Neuron (in vitro differentiated cells): Measurements from ENCODE around the gene PDE4D.
"Not testable (repeated sequence)": the region's sequence is repeated elsewhere in the genome, so short reads cannot be mapped to it uniquely, and the experiment has no call there.

Experiments
- H2AFZ ChIP-seq: one replicate; pipeline ENCODE4 v1.6.1; 2013; ENCODE audit warnings: low read depth, mild to moderate bottlenecking, inconsistent platforms, low read length, moderate library complexity
- H3K27me3 ChIP-seq: one replicate; pipeline ENCODE4 v1.6.1; 2013; ENCODE audit warnings: low read length; ENCODE audit not compliant: insufficient read depth
- H3K36me3 ChIP-seq: one replicate; pipeline ENCODE4 v1.6.1; 2013; ENCODE audit warnings: low read length; ENCODE audit not compliant: insufficient read depth
- H3K4me1 ChIP-seq: one replicate; pipeline ENCODE4 v1.6.1; 2013; ENCODE audit warnings: low read length; ENCODE audit not compliant: insufficient read depth
- H3K4me3 ChIP-seq: 2 replicates; pipeline ENCODE4 v1.5.1; 2013; ENCODE audit warnings: mild to moderate bottlenecking, low read length, moderate library complexity
- H3K9me3 ChIP-seq: one replicate; pipeline ENCODE4 v1.6.1; 2013; ENCODE audit warnings: low read length

PDE4D gene

DNA sequence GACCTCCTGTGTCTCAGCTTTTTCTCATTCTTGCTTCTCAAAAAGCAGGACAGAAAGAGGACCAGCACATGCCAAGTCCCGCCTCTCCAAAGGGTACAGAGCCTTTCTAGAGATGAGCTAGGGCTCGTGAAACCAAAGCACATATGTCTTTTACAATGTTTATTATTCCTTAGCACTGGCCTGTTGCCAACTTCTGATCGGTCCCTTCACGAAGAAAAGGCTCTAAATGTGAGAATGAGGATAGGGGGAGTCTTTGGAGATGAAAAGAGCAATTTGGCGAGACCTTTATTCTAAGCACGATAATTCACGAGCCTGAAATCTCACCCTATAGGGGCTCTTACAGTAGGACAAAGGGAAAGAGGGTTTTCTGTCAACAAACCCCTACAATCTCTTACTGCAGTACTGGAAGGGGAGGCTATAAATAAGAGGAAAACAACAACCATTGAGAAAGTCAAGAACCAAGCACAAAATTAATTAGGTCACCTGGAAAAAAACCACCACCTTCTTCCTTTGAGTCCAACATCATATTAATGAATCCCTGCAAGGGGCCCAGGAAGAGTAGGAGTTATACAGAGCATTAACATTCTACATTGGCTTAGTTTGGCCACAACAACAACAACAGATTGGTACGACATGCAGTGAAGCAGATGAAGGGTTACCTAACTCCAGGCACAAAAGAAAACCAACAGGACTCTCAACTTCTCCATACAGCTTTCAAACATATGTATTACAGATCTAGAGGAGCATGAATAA lies 309.5 kb downstream of the PDE4D start:
- peak overlapping the region; percentile 95 for H3K4me3 ChIP-seq
- peaks cover 70% of the 10 kb centered on the region for H3K4me1 ChIP-seq
- H3K9me3 ChIP-seq: no peaks in the 10 kb centered on the region

DNA sequence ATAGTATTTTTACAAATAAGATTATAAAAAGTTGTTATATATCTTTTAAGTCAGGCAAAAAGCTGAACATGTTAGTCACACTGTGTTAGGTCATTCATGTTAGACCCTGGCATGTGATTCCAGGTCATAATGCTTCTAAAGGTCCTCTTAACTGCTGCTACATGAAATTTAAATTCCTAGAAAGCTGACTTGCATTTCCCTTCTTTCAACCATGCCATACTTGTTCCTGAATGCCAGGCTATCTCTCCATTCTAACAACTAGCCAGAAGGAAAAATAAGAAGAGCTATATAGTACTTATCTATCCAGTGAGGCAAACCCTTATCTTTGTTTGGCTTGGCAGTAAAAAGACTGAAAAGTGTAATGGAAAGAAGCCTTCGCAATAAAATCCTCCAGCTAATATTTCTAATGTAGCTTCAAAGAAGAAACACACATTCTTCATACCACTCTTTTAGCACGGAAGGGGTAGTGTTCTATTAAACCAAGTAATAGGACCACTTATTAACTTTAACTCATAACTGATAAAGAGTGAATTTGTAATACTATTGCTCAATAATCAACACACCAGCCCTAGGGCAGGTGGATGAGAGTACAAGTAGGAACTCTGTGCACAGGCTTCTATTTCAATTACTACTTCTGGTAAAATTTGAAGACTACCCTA lies 310.2 kb downstream of the PDE4D start:
- Histone ChIP-seq H3K9me3 (no peaks in the 10 kb centered on the region), H3K4me1 (peaks cover 71% of the 10 kb centered on the region), H3K36me3 (no peaks in the 10 kb centered on the region), H2AFZ (no peak overlapping the region), H3K27me3 (no peaks in the 10 kb centered on the region), H3K4me3 (peak overlapping the region; percentile 95)

More for the DNA sequence above, 309.5 kb downstream of the PDE4D start:
- Histone ChIP-seq H3K36me3 (no peaks in the 10 kb centered on the region), H3K27me3 (no peaks in the 10 kb centered on the region), H2AFZ (no peak overlapping the region)

DNA sequence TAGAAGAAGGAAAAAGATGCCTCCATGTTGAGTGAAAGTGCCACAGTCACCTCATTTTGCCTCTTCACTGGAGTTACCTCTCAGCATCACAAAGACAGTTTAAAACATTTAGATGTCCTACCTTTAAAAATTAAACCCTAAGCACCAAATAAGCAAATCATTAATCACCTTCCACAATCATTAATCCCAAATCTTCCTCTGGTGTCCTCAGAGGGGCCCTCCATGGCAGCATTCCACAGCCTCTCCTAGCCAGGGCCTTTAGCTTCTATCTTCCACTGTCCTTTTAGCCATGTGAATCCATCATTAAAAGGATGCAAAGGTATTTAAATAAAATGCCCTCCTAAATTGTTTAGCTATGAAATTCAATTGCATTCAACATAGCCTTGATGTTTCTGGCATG lies 310.8 kb downstream of the PDE4D start:
- no peak overlapping the region for H2AFZ ChIP-seq
- H3K4me1 ChIP-seq: peaks cover 71% of the 10 kb centered on the region
- no peaks in the 10 kb centered on the region for H3K36me3 ChIP-seq
- no peak overlapping the region for H3K4me3 ChIP-seq
- H3K9me3 ChIP-seq: no peaks in the 10 kb centered on the region
- no peaks in the 10 kb centered on the region for H3K27me3 ChIP-seq

DNA sequence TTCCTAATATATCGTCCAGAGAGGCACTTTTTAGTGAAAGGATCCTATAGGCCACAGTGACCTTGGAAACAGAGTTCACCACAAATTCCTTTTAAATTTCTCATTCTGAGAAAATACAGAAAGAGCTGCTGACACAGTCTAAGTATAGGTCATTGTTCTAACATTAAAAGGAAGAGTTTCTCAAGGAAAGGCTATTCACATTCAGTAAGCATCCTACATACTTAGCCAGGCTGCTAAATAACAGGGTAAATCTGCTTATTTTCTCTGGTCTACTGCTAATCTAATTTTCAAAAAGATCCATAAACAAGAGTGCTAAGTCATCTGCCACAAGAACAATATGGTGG lies 313.7 kb downstream of the PDE4D start:
- Histone ChIP-seq H3K27me3 (no peaks in the 10 kb centered on the region), H3K4me3 (no peak overlapping the region), H3K4me1 (peaks cover 70% of the 10 kb centered on the region), H3K36me3 (no peaks in the 10 kb centered on the region), H3K9me3 (no peaks in the 10 kb centered on the region), H2AFZ (no peak overlapping the region)

DNA sequence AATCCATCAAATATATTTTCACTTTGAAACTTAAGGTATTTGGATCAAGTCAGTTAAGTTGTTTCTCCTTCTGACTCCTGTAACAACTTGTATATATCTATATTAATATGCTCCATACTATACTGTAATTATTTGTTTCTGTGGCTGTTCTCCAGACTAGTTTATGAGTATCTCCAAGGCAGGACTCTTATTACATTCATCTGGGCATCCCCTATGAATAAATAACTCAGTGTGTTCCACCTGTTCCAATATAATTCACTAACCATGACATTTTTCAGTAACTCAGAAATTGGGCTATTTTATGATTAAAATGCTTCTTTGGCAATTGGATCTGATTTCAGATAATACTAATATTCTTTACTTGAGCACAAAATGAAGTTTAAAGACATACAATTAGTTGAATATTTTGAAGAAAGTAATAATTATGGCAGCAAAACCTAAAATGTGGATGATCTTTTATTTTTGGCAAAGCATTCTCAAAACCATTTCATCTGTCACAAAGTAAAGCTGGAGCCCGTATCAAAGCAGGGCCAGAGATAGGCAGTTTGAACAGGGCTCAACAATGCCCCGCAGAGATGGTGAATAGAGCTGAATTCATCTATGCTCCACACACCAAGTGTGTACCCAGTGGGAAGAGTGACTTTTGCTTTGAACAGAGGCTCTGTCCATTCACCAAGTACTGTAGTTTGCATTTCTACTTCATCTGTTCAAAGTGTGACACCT lies 314.3 kb downstream of the PDE4D start:
- no peak overlapping the region for H3K4me3 ChIP-seq

DNA sequence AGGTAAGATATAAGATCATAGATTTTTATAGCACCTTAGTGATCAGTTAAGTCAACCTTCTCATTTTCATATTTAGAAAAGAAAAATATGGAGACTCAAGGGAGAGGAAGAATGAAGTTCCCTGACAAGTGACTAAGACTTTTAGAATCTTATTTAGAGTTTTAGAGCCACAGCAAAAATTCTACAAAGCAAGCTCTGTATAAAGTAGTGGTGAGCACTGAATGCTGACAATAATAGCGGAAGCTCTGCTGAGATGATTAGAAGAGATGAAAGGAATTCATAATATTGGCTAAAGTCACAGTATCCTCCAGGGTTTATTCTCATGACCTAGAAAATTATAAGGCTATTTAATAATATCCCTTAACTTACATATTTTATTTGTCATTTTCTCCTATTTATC lies 316.0 kb downstream of the PDE4D start:
- H3K27me3 ChIP-seq: no peaks in the 10 kb centered on the region
- H2AFZ ChIP-seq: no peak overlapping the region
- no peaks in the 10 kb centered on the region for H3K9me3 ChIP-seq
- peaks cover 51% of the 10 kb centered on the region for H3K4me1 ChIP-seq
- H3K36me3 ChIP-seq: no peaks in the 10 kb centered on the region
- no peak overlapping the region for H3K4me3 ChIP-seq

More for the DNA sequence above, 314.3 kb downstream of the PDE4D start:
- H3K9me3 ChIP-seq: no peaks in the 10 kb centered on the region
- H2AFZ ChIP-seq: no peak overlapping the region
- H3K4me1 ChIP-seq: peaks cover 68% of the 10 kb centered on the region
- H3K36me3 ChIP-seq: no peaks in the 10 kb centered on the region
- no peaks in the 10 kb centered on the region for H3K27me3 ChIP-seq

DNA sequence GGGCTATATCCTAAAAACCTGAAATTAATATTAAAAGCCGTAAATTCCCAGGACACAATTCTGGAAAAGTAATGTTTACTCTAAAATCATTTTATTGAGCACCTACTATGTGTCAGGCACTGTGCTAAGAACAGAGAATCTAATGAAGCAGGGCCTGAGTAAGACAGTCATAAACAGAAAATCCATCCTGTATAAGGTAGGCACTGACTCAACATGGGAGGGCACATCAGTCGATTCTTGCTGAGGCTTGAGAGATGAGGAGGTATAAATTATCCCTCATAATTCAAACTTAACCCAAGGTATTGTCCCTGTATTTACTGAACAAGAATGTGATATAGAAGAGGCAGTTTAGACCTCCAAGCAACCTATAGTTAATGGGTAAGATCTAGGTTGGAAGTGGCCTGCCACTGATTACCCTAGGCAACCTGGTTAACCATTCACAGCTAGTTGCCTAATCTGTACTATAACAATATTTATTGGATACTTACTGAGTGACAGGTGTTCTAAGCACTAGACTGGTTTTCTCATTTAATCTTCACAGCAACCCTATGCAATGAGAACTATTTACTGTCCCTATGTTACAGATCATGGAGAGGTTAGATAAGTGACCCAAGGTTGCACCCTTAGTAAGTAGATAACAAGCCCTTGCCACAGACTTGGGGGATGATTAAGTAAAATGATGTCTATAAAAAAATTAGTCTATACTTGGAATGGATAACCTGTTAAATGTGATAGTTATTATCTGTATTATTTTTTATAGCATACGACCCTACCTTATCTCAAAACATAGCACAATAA lies 317.7 kb downstream of the PDE4D start:
- Histone ChIP-seq H3K27me3 (no peaks in the 10 kb centered on the region), H3K9me3 (no peaks in the 10 kb centered on the region), H2AFZ (no peak overlapping the region), H3K4me1 (peaks cover 43% of the 10 kb centered on the region), H3K36me3 (no peaks in the 10 kb centered on the region), H3K4me3 (no peak overlapping the region)

DNA sequence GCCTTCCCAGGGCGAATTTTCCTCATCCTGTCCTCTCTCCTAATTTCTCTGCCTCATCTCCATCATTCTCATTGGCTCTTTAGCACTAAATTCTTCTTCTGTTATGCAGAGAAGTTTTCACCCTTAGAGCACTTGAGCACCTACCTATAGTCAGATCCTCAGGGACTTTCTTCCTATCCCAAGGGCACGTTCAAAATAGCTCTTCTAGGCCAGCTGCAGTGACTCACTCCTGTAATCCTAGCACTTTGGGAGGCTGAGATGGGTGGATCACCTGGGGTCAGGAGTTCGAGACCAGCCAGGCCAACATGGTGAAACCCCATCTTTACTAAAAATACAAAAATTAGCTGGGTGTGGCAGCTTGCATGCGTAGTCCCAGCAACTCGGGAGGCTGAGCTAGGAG lies 320.0 kb downstream of the PDE4D start:
- not testable (repeated sequence) for H3K27me3 ChIP-seq, H3K9me3 ChIP-seq, H2AFZ ChIP-seq, H3K4me3 ChIP-seq, H3K36me3 ChIP-seq
- H3K4me1 ChIP-seq: peaks cover 40% of the 10 kb centered on the region

DNA sequence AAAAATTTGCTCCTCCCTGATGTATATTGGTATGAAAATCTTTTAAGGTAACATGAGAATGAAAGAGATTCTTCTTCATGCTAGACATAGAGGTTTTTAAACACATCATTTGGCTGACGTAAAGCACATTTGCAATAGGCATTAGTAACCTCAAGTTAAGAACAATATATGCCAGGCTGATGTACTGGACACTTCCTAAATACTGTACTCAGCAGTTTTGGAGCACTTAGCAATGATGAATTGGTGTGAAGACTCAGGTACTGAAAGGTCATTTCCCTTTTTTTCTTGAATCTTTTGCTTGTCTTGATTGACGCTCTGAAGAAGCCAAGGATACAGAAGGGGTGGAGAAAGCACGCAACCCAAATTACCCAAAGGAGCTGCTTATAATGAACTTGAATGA lies 322.5 kb downstream of the PDE4D start:
- no peak overlapping the region for H2AFZ ChIP-seq
- no peaks in the 10 kb centered on the region for H3K36me3 ChIP-seq
- H3K4me3 ChIP-seq: no peak overlapping the region
- peaks cover 22% of the 10 kb centered on the region for H3K4me1 ChIP-seq
- no peaks in the 10 kb centered on the region for H3K27me3 ChIP-seq
- H3K9me3 ChIP-seq: peaks cover 3% of the 10 kb centered on the region

DNA sequence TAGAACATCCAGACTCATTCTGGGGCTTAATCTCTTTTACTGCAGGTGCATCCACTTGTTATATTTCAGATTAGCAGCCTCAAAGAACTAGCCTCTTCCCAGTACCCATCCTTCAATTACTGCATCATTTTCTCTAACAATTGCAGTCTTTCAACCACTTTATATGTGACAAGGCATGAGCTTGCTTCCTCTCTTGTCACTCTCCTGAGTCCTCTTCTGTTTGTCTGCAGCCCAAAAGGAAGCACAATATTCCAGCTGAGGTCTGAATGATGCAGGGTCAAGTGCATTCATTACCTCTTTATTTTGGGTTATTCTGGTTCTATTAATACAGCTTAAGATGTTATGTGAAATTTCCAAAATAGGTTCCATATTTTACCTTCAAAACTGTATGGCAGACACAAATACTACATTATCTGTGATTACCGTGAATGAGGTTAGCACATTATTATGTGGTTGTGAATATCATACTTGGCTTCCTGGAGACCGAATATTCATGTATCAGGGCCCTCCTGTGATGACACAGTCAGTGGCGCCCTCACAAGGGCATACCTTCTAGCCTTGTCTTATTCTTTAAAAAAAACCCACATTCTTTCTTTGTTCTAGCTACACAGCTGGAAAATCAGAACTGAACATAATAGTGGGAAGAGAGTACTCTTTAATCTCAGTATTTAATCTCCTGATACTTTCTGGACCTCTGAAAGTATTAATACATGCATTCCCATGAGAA lies 323.8 kb downstream of the PDE4D start:
- Histone ChIP-seq H3K36me3 (no peaks in the 10 kb centered on the region), H3K27me3 (no peaks in the 10 kb centered on the region), H3K4me1 (peaks cover 22% of the 10 kb centered on the region), H2AFZ (no peak overlapping the region), H3K4me3 (no peak overlapping the region), H3K9me3 (peaks cover 3% of the 10 kb centered on the region)

DNA sequence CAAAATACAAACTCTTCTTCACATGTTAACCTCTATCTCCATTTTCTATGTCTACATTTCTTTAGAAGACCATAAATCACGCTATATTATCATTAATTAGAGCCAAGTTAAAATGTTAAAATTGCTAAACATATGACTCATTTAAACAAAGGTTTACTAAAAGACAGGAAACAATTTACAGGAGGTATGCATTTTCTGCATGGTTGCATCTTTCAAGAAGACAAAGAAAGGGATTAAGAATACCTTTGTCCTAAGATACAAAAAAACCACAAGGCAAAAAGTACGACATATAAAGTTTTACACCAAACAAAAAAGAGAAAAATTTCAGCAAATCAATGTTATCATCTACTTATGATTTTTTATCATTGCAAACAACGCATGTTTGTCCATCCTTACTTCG lies 324.4 kb downstream of the PDE4D start:
- Histone ChIP-seq H3K27me3 (no peaks in the 10 kb centered on the region), H2AFZ (no peak overlapping the region), H3K36me3 (no peaks in the 10 kb centered on the region), H3K4me3 (no peak overlapping the region), H3K4me1 (peaks cover 22% of the 10 kb centered on the region), H3K9me3 (peaks cover 3% of the 10 kb centered on the region)

DNA sequence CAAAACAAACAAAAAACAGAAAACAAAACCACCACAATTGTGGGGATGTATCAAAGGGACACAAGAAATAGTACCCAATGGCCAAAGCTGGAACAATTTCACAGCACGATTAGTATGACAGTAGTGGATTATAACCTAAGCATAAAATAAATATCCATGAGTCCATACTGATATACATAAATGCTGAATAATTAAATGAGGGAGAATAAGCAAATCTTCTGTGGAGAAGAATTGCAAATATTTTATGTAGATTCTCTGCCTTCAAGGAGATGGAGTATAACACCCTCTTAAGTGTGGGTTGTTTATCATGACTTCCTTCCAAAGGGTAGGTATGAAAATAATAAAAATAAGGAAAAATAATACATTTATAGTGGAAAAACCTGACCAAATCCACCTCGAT lies 325.4 kb downstream of the PDE4D start:
- H2AFZ ChIP-seq: no peak overlapping the region
- peaks cover 3% of the 10 kb centered on the region for H3K9me3 ChIP-seq
- peaks cover 32% of the 10 kb centered on the region for H3K4me1 ChIP-seq
- no peak overlapping the region for H3K4me3 ChIP-seq
- H3K36me3 ChIP-seq: no peaks in the 10 kb centered on the region
- no peaks in the 10 kb centered on the region for H3K27me3 ChIP-seq
